WERI-Rb-1 (cell line): ENCODE measurements around the gene P3H4.

ENCODE experiments used
- DNase-seq: peaks from one replicate; pipeline ENCODE4 v3.0.0-alpha.2; 2020
- H3K27ac ChIP-seq: fragments of 250-450 bp; sonication (Bioruptor Pico); 2 replicates; pipeline ENCODE4 v1.5.1; 2020; ENCODE audit warnings: mild to moderate bottlenecking, moderate library complexity
- H3K27me3 ChIP-seq: fragments of 250-450 bp; sonication (Bioruptor Pico); 2 replicates; pipeline ENCODE4 v1.5.1; 2021; ENCODE audit warnings: mild to moderate bottlenecking, low read depth, moderate library complexity; ENCODE audit not compliant: insufficient read depth, severe bottlenecking
- H3K36me3 ChIP-seq: fragments of 250-450 bp; sonication (Bioruptor Pico); 2 replicates; pipeline ENCODE4 v1.5.1; 2020; ENCODE audit warnings: mild to moderate bottlenecking, moderate library complexity
- H3K4me3 ChIP-seq: 2 replicates; pipeline ENCODE4 v1.5.1; 2011; ENCODE audit warnings: low read depth, mild to moderate bottlenecking, control low read depth, low read length
- H3K9me3 ChIP-seq: fragments of 250-450 bp; sonication (Bioruptor Pico); 2 replicates; pipeline ENCODE4 v1.5.1; 2021; ENCODE audit warnings: mild to moderate bottlenecking, moderate library complexity; ENCODE audit not compliant: severe bottlenecking
- TF ChIP-seq, protein P1 (sequence below): IDR thresholded peaks from 2 replicates; pipeline ENCODE4 v1.5.1; 2011; ENCODE audit warnings: low read depth, mild to moderate bottlenecking, control low read depth, inconsistent platforms, low read length

The P3H4 gene

DNA sequence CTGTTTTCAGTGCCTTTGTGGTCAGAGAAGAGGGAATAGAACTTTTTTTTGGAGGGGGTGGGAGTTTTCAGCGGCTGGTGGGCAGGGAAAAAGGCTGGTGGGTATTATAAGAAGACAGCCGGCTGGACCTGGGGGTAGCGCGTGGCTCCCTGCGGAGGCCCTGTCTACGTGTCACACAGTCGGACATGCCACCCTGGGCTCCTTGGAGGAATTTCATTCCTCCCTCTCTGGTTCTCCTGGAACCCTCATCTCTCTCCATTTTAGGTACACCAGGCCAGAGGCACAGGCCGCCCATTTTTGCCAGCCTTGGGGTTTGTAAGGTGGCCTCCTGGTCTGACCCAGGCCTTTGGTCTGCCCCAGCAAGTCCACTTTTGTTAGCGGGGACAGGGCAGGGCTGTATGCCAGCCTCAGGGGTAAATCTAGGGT is 2.0 kb upstream of the P3H4 start:
- TF ChIP-seq, protein P1, sequence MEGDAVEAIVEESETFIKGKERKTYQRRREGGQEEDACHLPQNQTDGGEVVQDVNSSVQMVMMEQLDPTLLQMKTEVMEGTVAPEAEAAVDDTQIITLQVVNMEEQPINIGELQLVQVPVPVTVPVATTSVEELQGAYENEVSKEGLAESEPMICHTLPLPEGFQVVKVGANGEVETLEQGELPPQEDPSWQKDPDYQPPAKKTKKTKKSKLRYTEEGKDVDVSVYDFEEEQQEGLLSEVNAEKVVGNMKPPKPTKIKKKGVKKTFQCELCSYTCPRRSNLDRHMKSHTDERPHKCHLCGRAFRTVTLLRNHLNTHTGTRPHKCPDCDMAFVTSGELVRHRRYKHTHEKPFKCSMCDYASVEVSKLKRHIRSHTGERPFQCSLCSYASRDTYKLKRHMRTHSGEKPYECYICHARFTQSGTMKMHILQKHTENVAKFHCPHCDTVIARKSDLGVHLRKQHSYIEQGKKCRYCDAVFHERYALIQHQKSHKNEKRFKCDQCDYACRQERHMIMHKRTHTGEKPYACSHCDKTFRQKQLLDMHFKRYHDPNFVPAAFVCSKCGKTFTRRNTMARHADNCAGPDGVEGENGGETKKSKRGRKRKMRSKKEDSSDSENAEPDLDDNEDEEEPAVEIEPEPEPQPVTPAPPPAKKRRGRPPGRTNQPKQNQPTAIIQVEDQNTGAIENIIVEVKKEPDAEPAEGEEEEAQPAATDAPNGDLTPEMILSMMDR, result no peak
- no peak for DNase-seq
- Histone ChIP-seq H3K4me3 (peak overlapping the region; percentile 77), H3K36me3 (peaks cover 31% of the 10 kb centered on the region), H3K27ac (peak overlapping the region; percentile 96), H3K27me3 (no peaks in the 10 kb centered on the region), H3K9me3 (no peaks in the 10 kb centered on the region)

DNA sequence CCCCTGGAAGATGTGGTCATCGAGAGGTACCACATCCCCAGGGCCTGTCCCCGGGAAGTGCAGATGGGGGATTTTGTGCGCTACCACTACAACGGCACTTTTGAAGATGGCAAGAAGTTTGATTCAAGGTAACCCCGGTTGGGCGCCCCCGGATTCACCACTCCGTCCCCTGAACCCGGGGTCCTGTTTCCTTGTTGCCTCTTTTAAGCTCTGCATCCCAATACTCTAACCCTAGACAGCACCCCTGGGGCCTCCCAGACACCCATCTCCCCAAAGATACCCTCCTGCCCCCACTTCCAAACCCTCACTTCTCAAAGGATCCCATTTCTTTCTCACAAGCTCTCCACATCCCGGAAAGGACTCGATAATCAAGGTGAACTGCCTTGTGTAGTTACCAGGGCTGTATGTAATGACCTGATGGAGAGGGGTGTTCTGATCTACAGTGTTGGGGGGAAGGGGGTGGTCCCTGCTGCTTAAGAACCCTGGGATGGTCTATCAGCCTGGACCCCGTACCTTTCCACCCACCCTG is 1.5 kb upstream of the P3H4 start:
- TF ChIP-seq, protein P1, result no peak
- Histone ChIP-seq H3K27me3 (no peaks in the 10 kb centered on the region), H3K36me3 (peaks cover 32% of the 10 kb centered on the region), H3K9me3 (no peaks in the 10 kb centered on the region), H3K27ac (peak overlapping the region; percentile 96), H3K4me3 (peak overlapping the region; percentile 77)
- no peak for DNase-seq

GRCh38 chr17:41812381-41813151 is 817 bp upstream of the P3H4 start, which contains the start of gene FKBP10:
TSS of gene FKBP10 (plus strand) at chr17:41813004. CDS start at chr17:41813035, 31 bp downstream.
- DNase-seq, result peak; percentile 94
- H3K9me3 ChIP-seq, result no peaks in the 10 kb centered on the region
- TF ChIP-seq, protein P1, result no peak
- H3K27me3 ChIP-seq, result no peaks in the 10 kb centered on the region
- peaks cover 33% of the 10 kb centered on the region for H3K36me3 ChIP-seq
- H3K27ac ChIP-seq, result peak within 1 kb of the TSS; percentile 96
- H3K4me3 ChIP-seq, result peak within 1 kb of the TSS; percentile 77

DNA sequence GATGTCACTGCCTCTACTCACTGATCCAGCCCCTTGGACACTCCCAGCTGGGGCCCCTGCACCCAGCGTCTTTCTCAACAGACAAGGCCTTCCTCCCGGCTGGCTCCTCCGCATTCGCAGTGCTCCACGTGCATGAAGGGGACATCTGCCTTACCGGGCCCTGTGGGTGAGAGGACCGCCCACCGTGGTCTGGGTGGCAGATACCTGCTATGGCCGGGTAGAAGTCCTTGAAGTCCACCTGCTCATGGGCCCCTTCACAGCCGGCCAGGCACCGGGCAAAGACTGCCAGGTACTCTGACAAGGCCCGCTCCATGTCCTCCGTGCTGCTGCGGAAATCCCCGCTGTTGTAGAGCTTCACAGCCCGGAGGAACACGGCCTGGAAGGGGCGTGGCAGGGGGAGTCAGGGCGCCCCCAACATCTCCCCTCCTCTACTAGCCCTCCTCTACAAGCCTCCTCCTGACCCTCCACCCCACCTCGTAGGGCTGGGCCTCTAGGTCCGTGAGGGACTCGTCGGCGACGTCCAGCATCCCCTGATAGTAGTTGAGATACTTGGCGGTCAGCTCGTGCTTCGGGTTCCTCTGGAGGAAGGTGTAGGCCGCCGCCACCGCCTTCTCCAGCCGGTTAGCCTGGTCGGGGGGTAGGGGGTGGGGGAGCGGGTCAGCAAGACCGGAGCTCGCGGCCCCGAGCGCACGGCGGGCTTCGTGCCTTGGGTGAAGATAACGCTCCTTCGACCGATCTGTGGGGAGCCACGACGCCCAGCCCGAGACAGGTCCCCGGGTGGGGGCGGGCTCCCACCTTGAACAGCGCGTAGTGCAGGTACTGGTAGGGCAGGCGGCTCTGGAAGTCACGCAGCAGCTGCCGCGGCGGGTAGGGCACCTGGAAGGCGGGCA is 845 bp downstream of the P3H4 start:
- Histone ChIP-seq H3K27ac (peak overlapping the region; percentile 96), H3K27me3 (no peaks in the 10 kb centered on the region), H3K4me3 (peak overlapping the region; percentile 77), H3K9me3 (no peaks in the 10 kb centered on the region), H3K36me3 (peaks cover 40% of the 10 kb centered on the region)
- TF ChIP-seq, protein P1, result no peak
- peak; percentile 61 for DNase-seq

GRCh38 chr17:41806685-41807445 is 4.9 kb downstream of the P3H4 start:
- H3K36me3 ChIP-seq, result peaks cover 61% of the 10 kb centered on the region
- no peak for DNase-seq
- H3K9me3 ChIP-seq, result no peaks in the 10 kb centered on the region
- H3K27ac ChIP-seq, result no peak overlapping the region
- no peaks in the 10 kb centered on the region for H3K27me3 ChIP-seq
- H3K4me3 ChIP-seq, result no peak overlapping the region
- TF ChIP-seq, protein P1, result 0 out of 2 replicates have a peak, but pooled peaks have one; percentile 4
